B cell (primary cell): ENCODE results near the gene SLC33A1. TPM values are rescaled to one million over a fixed set of nuclear protein-coding genes. Genes with fewer than 3 reads are reported as not detected.

Source experiments
- ATAC-seq: fragments of 200-7000 bp; cut with Tn5 transposase; one replicate; pipeline ENCODE4 v1.10.0; 2021; ENCODE audit warnings: low read depth, mild to moderate bottlenecking, moderate number of reproducible peaks, moderate library complexity
- CTCF ChIA-PET: fragments of 350-600 bp; sonication (Branson Sonifier 250); formaldehyde crosslinking; loops from one replicate; lab custom pipeline; 2021; ENCODE audit warnings: antibody characterized with exemption, inconsistent platforms; lab: Charles Lee
- POLR2A ChIA-PET: fragments of 350-600 bp; sonication (Branson Sonifier 250); formaldehyde crosslinking; loops from one replicate; lab custom pipeline; 2021; ENCODE audit warnings: antibody characterized with exemption; lab: Charles Lee
- DNase-seq: peaks from one replicate; pipeline ENCODE4 v3.0.0; 2013
- H2AFZ ChIP-seq: 2 replicates; pipeline ENCODE4 v1.6.1; 2012; ENCODE audit warnings: mild to moderate bottlenecking, low read depth, low read length; ENCODE audit not compliant: insufficient read depth, poor library complexity, severe bottlenecking
- H3K27ac ChIP-seq, 2 donors: 1 replicate in 1 of 2; 2 replicates in 1 of 2; pipeline ENCODE4 v1.5.1; 2012 to 2013; ENCODE audit warnings: low read length in 2 of 2, mild to moderate bottlenecking in 2 of 2, moderate library complexity in 1 of 2
- H3K27me3 ChIP-seq, 4 experiments: fragments of 200-600 bp in 1 of 4; sonication (generic) in 1 of 4; replicated peaks in 1 of 4; 1 replicate in 2 of 4; 2 replicates in 2 of 4; pipeline versions ENCODE4 v1.6.1 to v1.7.0; 2013 to 2016; ENCODE audit warnings: low read length in 3 of 4, mild to moderate bottlenecking in 2 of 4, mixed read lengths in 1 of 4, moderate library complexity in 1 of 4; ENCODE audit not compliant: insufficient read depth in 4 of 4, control insufficient read depth in 3 of 4; ENCODE audit errors: control extremely low read depth in 1 of 4
- H3K36me3 ChIP-seq, 2 experiments: replicated peaks in 1 of 2; 1 replicate in 1 of 2; 2 replicates in 1 of 2; pipeline versions ENCODE4 v1.6.1 to v1.7.1; 2013; ENCODE audit warnings: low read length in 1 of 2; ENCODE audit not compliant: insufficient read depth in 2 of 2, control insufficient read depth in 1 of 2; ENCODE audit errors: control extremely low read depth in 1 of 2, extremely low read depth in 1 of 2
- H3K4me1 ChIP-seq, 2 donors: fragments of 200-600 bp in 1 of 2; sonication (generic) in 1 of 2; 1 replicate in 1 of 2; 2 replicates in 1 of 2; pipeline versions ENCODE4 v1.5.1 to v1.6.1; 2013 to 2017; ENCODE audit warnings: low read length in 2 of 2; ENCODE audit not compliant: control insufficient read depth in 2 of 2, insufficient read depth in 2 of 2
- H3K4me2 ChIP-seq: replicated peaks from 2 replicates; pipeline ENCODE3; 2012; ENCODE audit warnings: mild to moderate bottlenecking, low read depth, low read length; ENCODE audit not compliant: poor library complexity, severe bottlenecking
- H3K4me3 ChIP-seq, 5 experiments: fragments of 200-600 bp in 1 of 5; sonication (generic) in 1 of 5; 1 replicate in 3 of 5; 2 replicates in 2 of 5; pipeline versions ENCODE4 v1.5.1 to v1.7.0; 2011 to 2016; ENCODE audit warnings: low read length in 4 of 5, mild to moderate bottlenecking in 4 of 5, low read depth in 2 of 5, control low read depth in 1 of 5, moderate library complexity in 1 of 5; ENCODE audit not compliant: insufficient read depth in 1 of 5; ENCODE audit errors: control extremely low read depth in 1 of 5, extremely low read depth in 1 of 5
- H3K79me2 ChIP-seq: fragments of 200-600 bp; sonication (generic); one replicate; pipeline ENCODE4 v1.6.0; 2016; ENCODE audit warnings: low read length; ENCODE audit not compliant: control insufficient read depth, insufficient read depth
- H3K9ac ChIP-seq: fragments of 200-600 bp; sonication (generic); 2 replicates; pipeline ENCODE4 v1.6.1; 2017; ENCODE audit warnings: mild to moderate bottlenecking, low read length, moderate library complexity
- H3K9me3 ChIP-seq, 3 donors: one replicate each; pipeline versions ENCODE4 v1.6.1 to v1.7.1; 2013; ENCODE audit warnings: low read length in 2 of 3; ENCODE audit not compliant: control insufficient read depth in 2 of 3, insufficient read depth in 1 of 3; ENCODE audit errors: control extremely low read depth in 1 of 3
- H4K20me1 ChIP-seq: 2 replicates; pipeline ENCODE4 v1.6.0; 2012; ENCODE audit warnings: mild to moderate bottlenecking, low read length; ENCODE audit not compliant: insufficient read depth, control insufficient read depth, poor library complexity, severe bottlenecking
- H3K27ac Mint-ChIP-seq: one replicate; pipeline ENCODE4 v1.8.0; 2021; ENCODE audit warnings: mixed read lengths
- H3K27me3 Mint-ChIP-seq: one replicate; pipeline ENCODE4 v1.8.0; 2021; ENCODE audit warnings: mixed read lengths
- H3K4me1 Mint-ChIP-seq: one replicate; pipeline ENCODE4 v1.8.0; 2021; ENCODE audit warnings: mixed read lengths
- H3K4me3 Mint-ChIP-seq: one replicate; pipeline ENCODE4 v1.8.0; 2021; ENCODE audit warnings: mixed read lengths
- H3K9me3 Mint-ChIP-seq: one replicate; pipeline ENCODE4 v1.8.0; 2022; ENCODE audit warnings: mixed read lengths; ENCODE audit not compliant: insufficient read depth
- CTCF ChIP-seq: fragments of 200-600 bp; IDR thresholded peaks from one replicate; pipeline ENCODE4 v1.8.0; 2022; ENCODE audit warnings: antibody characterized with exemption, mild to moderate bottlenecking
- EZH2 ChIP-seq: IDR thresholded peaks from 2 replicates; pipeline ENCODE4 v1.6.1; 2012; ENCODE audit warnings: borderline replicate concordance, low read depth, mild to moderate bottlenecking, moderate library complexity, low read length; ENCODE audit not compliant: insufficient read depth, poor library complexity, severe bottlenecking
- WGBS: methylation state at CpG from one replicate; pipeline ENCODE4 v1.1.5; 2013; ENCODE audit warnings: missing lambda C conversion rate; ENCODE audit not compliant: insufficient coverage; 5-methylcytosine and 5-hydroxymethylcytosine counted together
- intact Hi-C: fragments of 100-400 bp; cut with micrococcal nuclease; formaldehyde crosslinking; loops from one replicate; pipeline ENCODE4 v1.10.0; 2022
- polyA plus RNA-seq: library from polyadenylated mRNA; depleted of rRNA; stranded (reverse); fragments of >200 nt; gene quantifications from 2 replicates; pipeline ENCODE4 v1.2.3, GENCODE V29; 2012
- total RNA-seq, 2 donors: library from RNA; stranded (reverse); fragments of 120-200 nt in 1 of 2; gene quantifications; 1 replicate in 1 of 2; 2 replicates in 1 of 2; pipeline versions ENCODE4 v1.2.3 to v1.2.4, GENCODE V29; 2013 to 2022

The SLC33A1 gene
- total and polyA plus RNA-seq, 2 donors (not counting 1 experiment from before 2014, with no cell fraction given): 15.0 to 29.4 TPM

GRCh38 chr3:155890671-155891190, 36.5 kb upstream of the SLC33A1 start:
- intact Hi-C loops: no loop called here
- DNase-seq: no peak
- Mint-ChIP-seq H3K4me1 (peaks cover 26% of the 10 kb centered on the region), H3K4me3 (no peak overlapping the region), H3K9me3 (no peaks in the 10 kb centered on the region), H3K27me3 (no peaks in the 10 kb centered on the region), H3K27ac (no peak overlapping the region)
- Histone ChIP-seq H3K79me2 (peaks cover 60% of the 10 kb centered on the region), H3K9me3 (no peaks in the 10 kb centered on the region), H3K27me3 (no peaks in the 10 kb centered on the region), H2AFZ (no peak overlapping the region), H3K27ac (no peak overlapping the region), H3K4me1 (no peaks in the 10 kb centered on the region), H3K9ac (no peak overlapping the region), H3K4me2 (no peak overlapping the region), H4K20me1 (peaks cover 31% of the 10 kb centered on the region), H3K36me3 (peaks cover 3 to 7% of the 10 kb centered on the region in 2 experiments), H3K4me3 (no peak overlapping the region)
- TF ChIP-seq CTCF (no peak), EZH2 (no peak)
- ATAC-seq: no peak
- WGBS: no CpG with 5 or more reads among the region's 2 CpGs
- CTCF ChIA-PET: no interaction called here
- POLR2A ChIA-PET: no interaction called here

- Mint-ChIP-seq H3K27me3 (no peaks in the 10 kb centered on the region), H3K9me3 (no peaks in the 10 kb centered on the region), H3K4me3 (no peak overlapping the region), H3K27ac (no peak overlapping the region), H3K4me1 (peaks cover 27% of the 10 kb centered on the region)
- ATAC-seq (no peak), DNase-seq (no peak)
- peaks cover 37% of the 10 kb centered on the region for H4K20me1 ChIP-seq
- ChIA-PET POLR2A (no interaction called here), CTCF (no interaction called here)
- H2AFZ ChIP-seq: no peak overlapping the region
- no peak overlapping the region for H3K4me2 ChIP-seq
- peaks cover 1 to 7% of the 10 kb centered on the region in 2 experiments for H3K36me3 ChIP-seq
- H3K4me1 ChIP-seq: no peaks in the 10 kb centered on the region
- WGBS: no CpG with 5 or more reads among the region's 1 CpG
- H3K27ac ChIP-seq: no peak overlapping the region
- no peaks in the 10 kb centered on the region for H3K9me3 ChIP-seq
- H3K79me2 ChIP-seq: peaks cover 68% of the 10 kb centered on the region
- no peak for TF ChIP-seq CTCF
- TF ChIP-seq EZH2: no peak
- no peak overlapping the region for H3K9ac ChIP-seq
- no peaks in the 10 kb centered on the region for H3K27me3 ChIP-seq
- intact Hi-C loops: no loop called here
- H3K4me3 ChIP-seq: no peak overlapping the region
Measured at GRCh38 chr3:155889952-155890351, 35.7 kb upstream of the SLC33A1 start.
